K562 (cell line): Measurements from ENCODE around the gene CAMK2G.

Experiments used
- BRCA1 ChIP-seq, 2 experiments: fragments of 450-650 bp in 1 of 2; sonication (generic) in 1 of 2; formaldehyde crosslinking in 1 of 2; IDR thresholded peaks; 2 replicates each; pipeline versions ENCODE4 v1.5.0 to v1.6.1; 2017 to 2020; ENCODE audit warnings: mild to moderate bottlenecking in 1 of 2, missing genetic modification reagents in 1 of 2
- CTCF ChIP-seq, 3 experiments: IDR thresholded peaks in 2 of 3; conservative IDR thresholded peaks in 1 of 3; 2 replicates each; pipeline ENCODE4 v1.5.1; 2011 to 2012; ENCODE audit warnings: low read length in 3 of 3, mild to moderate bottlenecking in 3 of 3, control low read depth in 2 of 3, improper control_type of control experiment in 1 of 3, inconsistent platforms in 1 of 3, low read depth in 1 of 3, mixed read lengths in 1 of 3, moderate library complexity in 1 of 3; ENCODE audit not compliant: insufficient read depth in 2 of 3
- EZH2 ChIP-seq: IDR thresholded peaks from 2 replicates; pipeline ENCODE4 v1.6.1; 2012; ENCODE audit warnings: low read depth, mild to moderate bottlenecking, inconsistent platforms, low read length, borderline replicate concordance
- GABPA ChIP-seq: fragments of 200-800 bp; sonication (Bioruptor generic); conservative IDR thresholded peaks from 2 replicates; pipeline ENCODE4 v1.6.1; 2016; ENCODE audit warnings: low read depth, missing genetic modification characterization, missing compliant biosample characterization
- HEY1 ChIP-seq: fragments of 250-450 bp; sonication (Bioruptor Pico); IDR thresholded peaks from 2 replicates; pipeline ENCODE4 v1.5.0; 2020; ENCODE audit warnings: mild to moderate bottlenecking, moderate library complexity, borderline replicate concordance
- NFE2 ChIP-seq: IDR thresholded peaks from 2 replicates; pipeline ENCODE4 v1.6.1; 2014; ENCODE audit warnings: antibody characterized with exemption, low read depth
- POLR2A ChIP-seq: fragments of 450-650 bp; conservative IDR thresholded peaks from 2 replicates; pipeline ENCODE4 v1.6.1; 2016
- TCF7L2 ChIP-seq: fragments of 150-350 bp; IDR thresholded peaks from 2 replicates; pipeline ENCODE4 v1.6.1; 2016; ENCODE audit warnings: low read depth, mild to moderate bottlenecking, low read length, moderate library complexity
- YY1 ChIP-seq, 3 experiments: IDR thresholded peaks; 2 replicates each; pipeline ENCODE4 v1.6.1; 2011; ENCODE audit warnings: low read length in 2 of 3, mild to moderate bottlenecking in 2 of 3, moderate library complexity in 2 of 3, borderline replicate concordance in 1 of 3, control low read depth in 1 of 3, low read depth in 1 of 3; ENCODE audit not compliant: insufficient read depth in 3 of 3, insufficient replicate concordance in 2 of 3, control insufficient read depth in 1 of 3, insufficient read length in 1 of 3; ENCODE audit errors: extremely low read depth in 1 of 3
- ZBED1 ChIP-seq: IDR thresholded peaks from 2 replicates; pipeline ENCODE4 v1.6.1; 2014
- ZKSCAN1 ChIP-seq: fragments of 150-350 bp; IDR thresholded peaks from 2 replicates; pipeline ENCODE4 v1.6.1; 2016; ENCODE audit warnings: low read depth, low read length
- ZNF311 ChIP-seq: fragments of 250-450 bp; sonication (Bioruptor Pico); IDR thresholded peaks from 2 replicates; pipeline ENCODE4 v1.4.0; 2020; ENCODE audit warnings: mild to moderate bottlenecking, moderate library complexity
- ZNF316 ChIP-seq: fragments of 450-650 bp; IDR thresholded peaks from 2 replicates; pipeline ENCODE4 v1.6.1; 2016
- ZNF75A ChIP-seq: fragments of 450-650 bp; formaldehyde crosslinking; IDR thresholded peaks from 2 replicates; pipeline ENCODE4 v1.4.0; 2020; ENCODE audit warnings: mild to moderate bottlenecking

- TF ChIP-seq ZBED1 (no peak), EZH2 (no peak), NFE2 (no peak), TCF7L2 (no peak), YY1 (IDR thresholded peaks at IDR 0.05; ENCODE audit: borderline replicate concordance in 1 of 3, control insufficient read depth in 1 of 3, extremely low read depth in 1 of 3, insufficient read depth in 3 of 3, insufficient read length in 1 of 3, insufficient replicate concordance in 2 of 3, low read depth in 1 of 3, low read length in 2 of 3) (no peak), GABPA (tag) (no peak), ZNF316 (no peak), POLR2A (no peak), BRCA1 (IDR thresholded peaks at IDR 0.05) (no peak), BRCA1 (CRISPR knock-in tag; IDR thresholded peaks at IDR 0.05) (no peak), ZNF75A (no peak), HEY1 (CRISPR knock-in tag) (no peak), CTCF (IDR thresholded peaks at IDR 0.05 in 2 of 3, conservative IDR thresholded peaks at IDR 0.05 in 1 of 3; ENCODE audit: insufficient read depth in 2 of 3, low read depth in 1 of 3, low read length in 3 of 3) (no peak), ZKSCAN1 (no peak), ZNF311 (CRISPR knock-in tag) (no peak)
Observed at GRCh38 chr10:73828161-73828560, 46.2 kb downstream of the CAMK2G start.
